Right lobe of liver (tissue), 6 donors: ENCODE measurements around the gene RGS13. TPM values are rescaled to one million over a fixed set of nuclear protein-coding genes. Genes with fewer than 3 reads are reported as not detected.
A peak's percentile ranks its signal among the peaks of the same experiment; 100 is the strongest.

Experiments used
- ATAC-seq, 4 donors: fragments of 200-7000 bp; cut with Tn5 transposase; one replicate each; pipeline ENCODE4 v1.9.1; 2020; ENCODE audit warnings: mild to moderate bottlenecking in 4 of 4, moderate library complexity in 4 of 4
- DNase-seq, 3 donors: peaks; one replicate each; pipeline ENCODE4 v3.0.0-alpha.2; 2020
- H3K27ac ChIP-seq, 3 donors: fragments of 200-600 bp; one replicate each; pipeline ENCODE4 v1.8.0; 2022
- H3K27me3 ChIP-seq, 2 donors: fragments of 200-600 bp; one replicate each; pipeline ENCODE4 v1.8.0; 2022
- H3K36me3 ChIP-seq, 4 donors: fragments of 200-600 bp; sonication (generic) in 1 of 4; one replicate each; pipeline versions ENCODE4 v1.5.1 to v1.8.0; 2017 to 2022; ENCODE audit warnings: control low read depth in 1 of 4
- H3K4me1 ChIP-seq, 4 donors: fragments of 200-600 bp; sonication (generic) in 1 of 4; one replicate each; pipeline versions ENCODE4 v1.5.1 to v1.8.0; 2017 to 2022; ENCODE audit warnings: control low read depth in 1 of 4
- H3K4me3 ChIP-seq, 3 donors: fragments of 200-600 bp; one replicate each; pipeline ENCODE4 v1.8.0; 2022
- H3K9me3 ChIP-seq, 4 donors: fragments of 200-600 bp; sonication (generic) in 1 of 4; one replicate each; pipeline versions ENCODE4 v1.5.1 to v1.8.0; 2017 to 2022; ENCODE audit warnings: control low read depth in 1 of 4
- POLR2A ChIP-seq: fragments of 450-650 bp; IDR thresholded peaks from one replicate; pipeline ENCODE4 v1.6.1; 2017; ENCODE audit warnings: antibody characterized with exemption, mild to moderate bottlenecking
- WGBS: methylation state at CpG from one replicate; pipeline ENCODE4 v1.1.6; 2018; ENCODE audit warnings: low coverage, low lambda C conversion rate; ENCODE audit not compliant: insufficient coverage; ENCODE audit errors: missing lambda C conversion rate; 5-methylcytosine and 5-hydroxymethylcytosine counted together
- intact Hi-C, 2 donors: fragments of 100-400 bp; cut with DNase I; formaldehyde crosslinking; loops; one replicate each; pipeline versions ENCODE4 v1.11.2 to v1.14.1; 2022
- total RNA-seq, 6 experiments: library from RNA; depleted of rRNA in 2 of 6; stranded (reverse); fragments of >200 nt in 2 of 6; fragmentation: NEBNext Ultra II Directional in 3 of 6; extraction: Animal tissue kit (Norgen Biotek cat#: 25700) in 3 of 6; gene quantifications; one replicate each; pipeline versions ENCODE4 v1.1.0 to v1.2.4, GENCODE V29; 2016 to 2023
- TF ChIP-seq, protein P1 (sequence below), 4 donors: fragments of 200-600 bp in 3 of 4; fragments of 450-650 bp in 1 of 4; IDR thresholded peaks; one replicate each; pipeline versions ENCODE4 v1.5.1 to v1.8.0; 2016 to 2022; ENCODE audit warnings: antibody characterized with exemption in 4 of 4, mild to moderate bottlenecking in 2 of 4
- donor health status: DM: no; HTN: yes; CAD: no.
- donor health status: DM: no; HTN: no; CAD: no.
- donor health status: DM: no; HTN: no; CAD: no.
- donor health status: DM: no; HTN: yes; CAD: no.
- donor health status: DM: no; HTN: yes; CAD: no.

RGS13 gene
- total RNA-seq, 6 experiments from 2014 or later = not detected

DNA sequence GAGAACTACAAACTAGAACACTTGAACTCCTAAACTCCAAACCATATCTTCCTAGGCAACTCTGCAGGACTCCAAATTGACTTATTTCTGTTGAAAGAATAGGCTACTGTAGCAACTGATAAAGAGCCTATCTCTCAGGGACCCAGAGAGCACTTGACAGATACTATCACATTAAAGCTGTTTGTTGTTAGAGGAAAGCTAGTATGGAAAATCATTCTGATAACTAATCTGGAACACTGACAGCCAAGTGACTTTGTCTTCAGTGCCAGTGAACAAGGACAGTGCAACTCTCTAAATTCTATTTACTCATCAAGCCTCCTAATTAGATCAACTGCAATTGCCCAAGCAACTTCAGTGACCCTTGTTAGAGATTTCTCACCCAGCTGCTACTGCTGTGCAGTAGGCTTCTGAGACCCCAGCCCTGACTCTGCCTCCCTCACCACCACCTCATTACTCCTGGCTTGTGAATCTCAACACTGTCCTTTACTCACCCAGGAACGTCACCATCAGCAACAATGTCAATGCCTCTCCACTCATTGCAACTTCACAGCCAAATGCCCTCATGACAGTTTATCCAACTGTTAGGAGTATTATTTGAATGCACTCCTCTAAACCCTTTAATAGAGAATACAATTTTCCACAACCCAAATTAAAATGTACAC, 7.4 kb upstream of the RGS13 start:
- Histone ChIP-seq H3K4me1 (peaks cover 0 to 37% (median 6%) of the 10 kb centered on the region in 4 donors), H3K27me3 (no peaks in the 10 kb centered on the region), H3K27ac (no peak overlapping the region), H3K9me3 (no peaks in the 10 kb centered on the region), H3K36me3 (no peaks in the 10 kb centered on the region), H3K4me3 (no peak overlapping the region)
- TF ChIP-seq POLR2A = no peak
- TF ChIP-seq, protein P1, sequence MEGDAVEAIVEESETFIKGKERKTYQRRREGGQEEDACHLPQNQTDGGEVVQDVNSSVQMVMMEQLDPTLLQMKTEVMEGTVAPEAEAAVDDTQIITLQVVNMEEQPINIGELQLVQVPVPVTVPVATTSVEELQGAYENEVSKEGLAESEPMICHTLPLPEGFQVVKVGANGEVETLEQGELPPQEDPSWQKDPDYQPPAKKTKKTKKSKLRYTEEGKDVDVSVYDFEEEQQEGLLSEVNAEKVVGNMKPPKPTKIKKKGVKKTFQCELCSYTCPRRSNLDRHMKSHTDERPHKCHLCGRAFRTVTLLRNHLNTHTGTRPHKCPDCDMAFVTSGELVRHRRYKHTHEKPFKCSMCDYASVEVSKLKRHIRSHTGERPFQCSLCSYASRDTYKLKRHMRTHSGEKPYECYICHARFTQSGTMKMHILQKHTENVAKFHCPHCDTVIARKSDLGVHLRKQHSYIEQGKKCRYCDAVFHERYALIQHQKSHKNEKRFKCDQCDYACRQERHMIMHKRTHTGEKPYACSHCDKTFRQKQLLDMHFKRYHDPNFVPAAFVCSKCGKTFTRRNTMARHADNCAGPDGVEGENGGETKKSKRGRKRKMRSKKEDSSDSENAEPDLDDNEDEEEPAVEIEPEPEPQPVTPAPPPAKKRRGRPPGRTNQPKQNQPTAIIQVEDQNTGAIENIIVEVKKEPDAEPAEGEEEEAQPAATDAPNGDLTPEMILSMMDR (IDR thresholded peaks at IDR 0.05) = no peak
- DNase-seq = no peak
- no peak for ATAC-seq
- no CpG with 5 or more reads among the region's 1 CpG for WGBS
- intact Hi-C loops = no loop called here

DNA sequence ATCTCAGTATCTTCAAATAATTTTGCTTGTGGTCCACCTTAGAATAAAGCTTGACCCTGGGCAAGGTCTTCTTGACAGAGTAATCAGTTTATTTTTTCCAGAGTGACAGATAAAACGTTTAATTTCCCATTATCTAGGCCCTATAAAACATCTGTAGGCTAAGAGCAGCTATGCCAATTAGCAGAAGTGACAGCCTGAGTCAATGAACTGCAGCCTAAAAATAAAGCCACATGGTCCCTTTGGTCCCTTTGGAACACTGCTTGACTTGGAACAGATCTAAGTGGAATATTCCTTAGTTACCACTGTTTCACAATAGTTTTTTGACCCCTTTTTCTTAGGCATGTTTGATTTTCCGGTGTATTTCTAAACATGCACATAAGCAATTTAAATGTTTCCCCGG, 6.3 kb upstream of the RGS13 start:
- H3K4me3 ChIP-seq = no peak overlapping the region
- H3K36me3 ChIP-seq = no peaks in the 10 kb centered on the region
- ATAC-seq (peak; percentile 76 to 92 (median 86)), DNase-seq (no peak)
- no peaks in the 10 kb centered on the region for H3K27me3 ChIP-seq
- TF ChIP-seq, protein P1 (IDR thresholded peaks at IDR 0.05) = no peak
- no peak for TF ChIP-seq POLR2A
- intact Hi-C loops = no loop called here
- no peaks in the 10 kb centered on the region for H3K9me3 ChIP-seq
- H3K27ac ChIP-seq = peak overlapping the region in 1 of 3 donors; percentile 18
- H3K4me1 ChIP-seq = peaks cover 0 to 37% (median 6%) of the 10 kb centered on the region in 4 donors
- WGBS = 10% methylated on average over 3 of the region's 3 CpGs

- no peaks in the 10 kb centered on the region for H3K36me3 ChIP-seq
- H3K27me3 ChIP-seq = no peaks in the 10 kb centered on the region
- WGBS = 21% methylated on average over 6 of the region's 6 CpGs
- H3K9me3 ChIP-seq = no peaks in the 10 kb centered on the region
- DNase-seq (no peak), ATAC-seq (peak; percentile 64 to 72 (median 70))
- H3K27ac ChIP-seq = peak overlapping the region in 2 of 3 donors; percentile 4 to 35
- peaks cover 0 to 37% (median 6%) of the 10 kb centered on the region in 4 donors for H3K4me1 ChIP-seq
- no peak overlapping the region for H3K4me3 ChIP-seq
- intact Hi-C loops = no loop called here
- no peak for TF ChIP-seq POLR2A
- TF ChIP-seq, protein P1 (IDR thresholded peaks at IDR 0.05) = no peak
These were observed 5.2 kb upstream of the RGS13 start for GRCh38 chr1:192630521-192631287.

DNA sequence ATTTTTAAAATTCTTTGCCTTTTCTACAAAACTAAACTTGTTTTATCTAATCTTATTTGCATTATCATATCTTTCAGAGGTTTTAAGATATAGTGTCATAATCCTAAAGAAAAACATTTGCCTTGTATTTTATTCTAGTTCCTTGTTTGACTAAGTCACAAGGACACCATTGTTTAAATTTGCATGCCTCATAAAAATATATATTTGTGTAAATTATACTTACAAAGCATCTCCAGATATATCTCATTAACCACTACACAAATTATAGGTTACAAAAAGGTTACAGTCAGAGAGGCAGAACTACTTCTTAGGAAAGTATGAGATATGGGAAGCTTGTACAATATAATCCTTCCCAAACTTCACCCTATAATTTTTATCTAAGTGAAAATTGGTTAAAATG, 4.2 kb upstream of the RGS13 start:
- TF ChIP-seq, protein P1 (IDR thresholded peaks at IDR 0.05) = no peak
- TF ChIP-seq POLR2A = no peak
- Histone ChIP-seq H3K36me3 (no peaks in the 10 kb centered on the region), H3K4me3 (no peak overlapping the region), H3K9me3 (no peaks in the 10 kb centered on the region), H3K27me3 (no peaks in the 10 kb centered on the region), H3K4me1 (peaks cover 0 to 37% (median 6%) of the 10 kb centered on the region in 4 donors), H3K27ac (no peak overlapping the region)
- intact Hi-C loops = no loop called here
- ATAC-seq (no peak), DNase-seq (no peak)
